ENCODE measurements around the gene HERC5.
A peak's percentile ranks its signal among the peaks of the same experiment; 100 is the strongest.
"Not testable (repeated sequence)": the region's sequence is repeated elsewhere in the genome, so short reads cannot be mapped to it uniquely, and the experiment has no call there.

HERC5 gene

GRCh38 chr4:88523325-88524129, 66.6 kb downstream of the HERC5 start, which contains the start of gene PYURF:
PYURF (minus strand) TSS chr4:88523776; CDS start chr4:88523700, 76 bp downstream.
- peak; percentile 88 for DNase-seq

- DNase-seq, result no peak
Measured at GRCh38 chr4:88524171-88524570, 67.3 kb downstream of the HERC5 start.

- DNase-seq, result peak; percentile 6
Measured at GRCh38 chr4:88526221-88526815, 69.4 kb downstream of the HERC5 start.

- no peak for DNase-seq
Measured at GRCh38 chr4:88527787-88528186, 70.9 kb downstream of the HERC5 start.

- no peak for DNase-seq
Measured at GRCh38 chr4:88528861-88529260, 71.9 kb downstream of the HERC5 start.

GRCh38 chr4:88531549-88531948, 74.6 kb downstream of the HERC5 start:
- DNase-seq, result no peak

- DNase-seq, result no peak
Measured at GRCh38 chr4:88533088-88533790, 76.3 kb downstream of the HERC5 start.

GRCh38 chr4:88533937-88534750, 77.2 kb downstream of the HERC5 start:
- DNase-seq, result no peak

GRCh38 chr4:88535090-88535755, 78.3 kb downstream of the HERC5 start:
- no peak for DNase-seq

GRCh38 chr4:88537709-88538108, 80.8 kb downstream of the HERC5 start:
- no peak for DNase-seq

GRCh38 chr4:88539322-88540068, 82.6 kb downstream of the HERC5 start:
- DNase-seq, result not testable (repeated sequence)

GRCh38 chr4:88549815-88550214, 92.9 kb downstream of the HERC5 start:
- DNase-seq, result no peak

Data from NCI-H345 (cell line).